Type B pancreatic cell (in vitro differentiated cells): ENCODE measurements around the gene OR6S1. TPM values are rescaled to one million over a fixed set of nuclear protein-coding genes. Genes with fewer than 3 reads are reported as not detected.
A peak's percentile ranks its signal among the peaks of the same experiment; 100 is the strongest.
"Not testable (repeated sequence)": the region's sequence is repeated elsewhere in the genome, so short reads cannot be mapped to it uniquely, and the experiment has no call there.

Experiments
- DNase-seq: peaks from one replicate; pipeline ENCODE4 v3.0.0; 2021; ENCODE audit warnings: mixed read lengths; ENCODE audit not compliant: unreplicated experiment; ENCODE audit errors: extremely low spot score
- H3K27ac Mint-ChIP-seq: 2 replicates; pipeline ENCODE4 v1.8.0; 2021; ENCODE audit warnings: mild to moderate bottlenecking, mixed read lengths
- H3K27me3 Mint-ChIP-seq: 2 replicates; pipeline ENCODE4 v1.8.0; 2021; ENCODE audit warnings: mixed read lengths
- H3K36me3 Mint-ChIP-seq: 2 replicates; pipeline ENCODE4 v1.8.0; 2021; ENCODE audit warnings: mixed read lengths
- H3K4me1 Mint-ChIP-seq: one replicate; pipeline ENCODE4 v1.8.0; 2021; ENCODE audit warnings: mixed read lengths; ENCODE audit not compliant: unreplicated experiment
- H3K4me3 Mint-ChIP-seq: 2 replicates; pipeline ENCODE4 v1.8.0; 2021; ENCODE audit warnings: mild to moderate bottlenecking, mixed read lengths
- H3K9me3 Mint-ChIP-seq: 2 replicates; pipeline ENCODE4 v1.8.0; 2021; ENCODE audit warnings: mixed read lengths
- total RNA-seq: library from RNA; stranded (reverse); gene quantifications from 2 replicates; pipeline ENCODE4 v1.2.1, GENCODE V29; 2021; ENCODE audit warnings: low replicate concordance
- TF ChIP-seq, protein P1 (sequence below): fragments of 200-600 bp; sonication (generic); conservative IDR thresholded peaks from 2 replicates; pipeline ENCODE4 v1.5.0; 2021; ENCODE audit warnings: antibody characterized with exemption, mild to moderate bottlenecking

OR6S1 gene
- total RNA-seq, 1 donor from 2014 or later: not detected

DNA sequence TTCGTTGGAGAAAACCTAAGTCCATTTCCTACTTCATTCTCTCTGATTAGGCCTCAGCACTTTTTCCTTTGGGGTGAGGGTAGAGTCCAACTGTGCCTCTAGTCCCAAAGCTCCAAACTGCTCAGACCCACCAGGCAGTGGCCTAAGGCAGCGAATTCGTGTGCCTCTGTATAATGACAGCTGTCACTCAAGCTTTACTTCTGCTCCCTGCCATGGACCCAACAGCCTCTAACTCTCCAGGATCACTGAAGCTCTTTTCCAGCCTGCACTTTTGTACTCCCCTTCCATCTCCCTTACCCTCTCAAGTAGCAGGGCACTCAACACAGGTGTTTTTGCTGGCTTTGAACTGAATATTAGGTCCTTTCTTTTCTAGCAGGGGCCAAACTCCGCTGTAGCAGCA lies 14.8 kb upstream of the OR6S1 start:
- no peak for DNase-seq

GRCh38 chr14:20655851-20656250 lies 14.4 kb upstream of the OR6S1 start:
- Mint-ChIP-seq H3K36me3 (no peaks in the 10 kb centered on the region), H3K27me3 (peaks cover 94% of the 10 kb centered on the region), H3K4me1 (no peaks in the 10 kb centered on the region), H3K27ac (no peak overlapping the region), H3K9me3 (no peaks in the 10 kb centered on the region), H3K4me3 (no peak overlapping the region)
- TF ChIP-seq, protein P1, sequence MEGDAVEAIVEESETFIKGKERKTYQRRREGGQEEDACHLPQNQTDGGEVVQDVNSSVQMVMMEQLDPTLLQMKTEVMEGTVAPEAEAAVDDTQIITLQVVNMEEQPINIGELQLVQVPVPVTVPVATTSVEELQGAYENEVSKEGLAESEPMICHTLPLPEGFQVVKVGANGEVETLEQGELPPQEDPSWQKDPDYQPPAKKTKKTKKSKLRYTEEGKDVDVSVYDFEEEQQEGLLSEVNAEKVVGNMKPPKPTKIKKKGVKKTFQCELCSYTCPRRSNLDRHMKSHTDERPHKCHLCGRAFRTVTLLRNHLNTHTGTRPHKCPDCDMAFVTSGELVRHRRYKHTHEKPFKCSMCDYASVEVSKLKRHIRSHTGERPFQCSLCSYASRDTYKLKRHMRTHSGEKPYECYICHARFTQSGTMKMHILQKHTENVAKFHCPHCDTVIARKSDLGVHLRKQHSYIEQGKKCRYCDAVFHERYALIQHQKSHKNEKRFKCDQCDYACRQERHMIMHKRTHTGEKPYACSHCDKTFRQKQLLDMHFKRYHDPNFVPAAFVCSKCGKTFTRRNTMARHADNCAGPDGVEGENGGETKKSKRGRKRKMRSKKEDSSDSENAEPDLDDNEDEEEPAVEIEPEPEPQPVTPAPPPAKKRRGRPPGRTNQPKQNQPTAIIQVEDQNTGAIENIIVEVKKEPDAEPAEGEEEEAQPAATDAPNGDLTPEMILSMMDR: no peak
- DNase-seq: no peak

More for the DNA sequence above, 14.8 kb upstream of the OR6S1 start:
- Mint-ChIP-seq H3K27me3 (peaks cover 95% of the 10 kb centered on the region), H3K4me1 (no peaks in the 10 kb centered on the region), H3K27ac (no peak overlapping the region), H3K4me3 (no peak overlapping the region), H3K9me3 (no peaks in the 10 kb centered on the region), H3K36me3 (no peaks in the 10 kb centered on the region)
- TF ChIP-seq, protein P1: no peak

DNA sequence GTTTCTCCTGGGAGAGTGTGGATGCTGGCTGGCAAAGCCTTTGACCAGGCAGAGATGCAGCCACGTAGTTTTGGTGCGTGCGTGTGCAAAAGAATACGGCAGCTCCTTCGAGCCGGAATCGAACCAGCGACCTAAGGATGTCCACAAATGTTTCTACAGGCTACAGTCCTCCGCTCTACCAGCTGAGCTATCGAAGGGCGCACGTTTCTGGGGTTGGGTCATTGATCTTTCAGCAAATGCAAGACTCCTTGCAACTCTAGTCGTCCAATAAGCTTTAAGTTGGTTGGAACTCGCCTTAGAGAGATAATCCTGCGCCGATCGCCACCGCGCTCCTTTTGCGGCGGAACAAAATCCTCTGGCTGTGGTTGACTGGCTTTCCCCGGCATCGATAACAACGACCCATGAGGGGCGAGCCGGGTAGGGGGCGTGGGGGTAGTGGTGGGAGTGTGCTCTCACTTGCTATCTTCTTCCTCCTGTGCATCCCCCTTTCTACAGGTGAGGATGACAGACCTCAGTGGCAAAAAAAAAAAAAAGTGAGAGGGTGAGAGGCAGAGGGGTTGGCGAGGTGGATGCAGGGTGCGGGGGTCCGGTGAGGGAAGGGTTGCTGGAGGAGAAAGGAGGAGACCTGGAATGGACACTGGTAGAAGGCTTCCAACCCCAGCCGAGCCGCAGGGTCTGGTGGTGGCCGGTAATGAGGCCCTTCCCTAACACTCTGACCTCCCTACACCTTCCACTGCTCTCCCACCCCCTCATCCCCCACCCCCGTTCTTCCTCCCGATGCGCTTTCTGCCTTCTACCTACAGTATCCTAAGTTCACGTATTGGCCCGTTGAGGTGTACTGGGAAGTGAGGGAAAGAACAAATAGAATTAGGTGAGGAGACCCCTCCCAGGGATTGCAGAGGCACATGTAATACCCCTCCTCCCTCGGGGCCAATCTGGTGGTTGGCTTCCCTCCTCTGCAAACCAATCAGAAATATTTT lies 11.8 kb upstream of the OR6S1 start:
- Mint-ChIP-seq H3K27ac (no peak overlapping the region), H3K9me3 (no peaks in the 10 kb centered on the region), H3K4me3 (peak overlapping the region; percentile 76), H3K27me3 (peaks cover 77% of the 10 kb centered on the region), H3K36me3 (no peaks in the 10 kb centered on the region), H3K4me1 (no peaks in the 10 kb centered on the region)
- DNase-seq: no peak
- TF ChIP-seq, protein P1: no peak

DNA sequence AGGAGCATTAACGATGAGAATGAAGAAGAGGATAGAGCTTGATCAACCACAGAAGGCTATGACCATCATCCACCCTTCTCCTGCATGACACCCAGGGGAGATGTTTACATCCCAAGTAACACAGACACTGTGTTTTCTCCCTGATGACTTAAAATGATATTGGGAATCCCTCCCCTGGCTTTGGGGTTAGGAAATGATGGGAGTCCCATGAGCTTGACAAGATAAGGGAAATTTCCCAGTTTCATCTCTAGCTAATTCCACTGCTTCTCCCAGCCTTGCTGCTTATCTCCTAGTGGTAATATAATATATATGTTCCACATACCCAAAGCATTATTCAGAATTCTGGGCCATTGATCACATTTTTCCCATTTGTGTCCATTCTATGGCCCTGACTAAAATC lies 4.0 kb upstream of the OR6S1 start:
- Mint-ChIP-seq H3K4me3 (no peak overlapping the region), H3K36me3 (no peaks in the 10 kb centered on the region), H3K27me3 (peaks cover 67% of the 10 kb centered on the region), H3K9me3 (no peaks in the 10 kb centered on the region), H3K4me1 (no peaks in the 10 kb centered on the region), H3K27ac (no peak overlapping the region)
- TF ChIP-seq, protein P1: no peak
- no peak for DNase-seq

DNA sequence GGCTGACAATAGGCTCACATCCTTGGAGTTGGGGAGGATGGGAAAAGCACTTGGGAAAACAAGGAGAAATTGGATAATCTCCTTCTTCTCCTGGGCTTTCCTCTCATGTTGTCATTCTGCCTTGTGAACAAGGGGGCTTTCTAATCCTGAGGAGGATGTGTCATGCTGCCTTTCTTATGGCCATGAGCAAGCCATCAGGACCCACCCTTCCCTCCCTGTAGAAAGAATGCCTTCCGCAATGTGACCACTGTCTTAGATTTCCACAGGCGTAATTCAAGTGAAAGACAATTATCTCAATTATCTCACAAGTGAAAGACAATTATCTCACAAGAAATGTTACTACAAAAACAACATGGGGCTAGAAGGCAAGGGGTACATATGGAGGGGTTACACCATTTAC lies 3.0 kb upstream of the OR6S1 start:
- Mint-ChIP-seq H3K27ac (no peak overlapping the region), H3K4me1 (no peaks in the 10 kb centered on the region), H3K36me3 (no peaks in the 10 kb centered on the region), H3K4me3 (no peak overlapping the region), H3K9me3 (no peaks in the 10 kb centered on the region), H3K27me3 (peaks cover 67% of the 10 kb centered on the region)
- DNase-seq: no peak
- TF ChIP-seq, protein P1: no peak

DNA sequence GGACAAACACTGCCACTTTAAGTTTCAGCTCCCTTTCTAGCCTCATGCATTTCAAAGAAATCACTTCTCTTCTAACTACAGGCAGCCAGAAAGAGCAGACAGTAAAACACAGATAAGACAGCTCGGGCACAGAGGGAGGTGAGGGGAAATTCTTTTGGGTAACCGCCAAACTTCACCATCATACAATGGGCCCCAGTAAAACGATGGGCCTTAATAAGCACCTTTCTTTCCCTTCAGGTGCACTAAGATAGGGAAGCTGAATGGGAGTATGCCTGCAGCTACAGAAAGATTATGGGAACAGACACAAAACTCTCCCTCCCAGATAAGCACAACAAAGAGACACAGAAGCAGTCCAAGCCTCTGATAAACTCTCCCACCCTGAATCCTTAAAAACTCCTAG lies 1.3 kb upstream of the OR6S1 start:
- not testable (repeated sequence) for H3K9me3 Mint-ChIP-seq, H3K4me3 Mint-ChIP-seq, H3K36me3 Mint-ChIP-seq, DNase-seq, H3K27ac Mint-ChIP-seq, H3K4me1 Mint-ChIP-seq
- peaks cover 63% of the 10 kb centered on the region for H3K27me3 Mint-ChIP-seq
